Aorta (tissue), 5 donors: Measurements from ENCODE around the gene SIPA1L3. TPM values are rescaled to one million over a fixed set of nuclear protein-coding genes. Genes with fewer than 3 reads are reported as not detected.
A peak's percentile ranks its signal among the peaks of the same experiment; 100 is the strongest.

Experiments
- ATAC-seq: fragments of 200-7000 bp; cut with Tn5 transposase; one replicate; pipeline ENCODE4 v1.9.1; 2022; ENCODE audit warnings: moderate library complexity; ENCODE audit not compliant: low FRiP score
- DNase-seq, 2 donors: peaks; one replicate each; pipeline ENCODE4 v3.0.0-alpha.2; 2020
- H3K27ac ChIP-seq, 2 donors: one replicate each; pipeline ENCODE4 v1.5.1; 2013; ENCODE audit warnings: low read length in 2 of 2, mild to moderate bottlenecking in 2 of 2, moderate library complexity in 2 of 2, control low read depth in 1 of 2, inconsistent platforms in 1 of 2, low read depth in 1 of 2
- H3K27me3 ChIP-seq, 2 donors: one replicate each; pipeline ENCODE4 v1.6.1; 2013; ENCODE audit warnings: control low read depth in 1 of 2, low read length in 1 of 2, mild to moderate bottlenecking in 1 of 2, moderate library complexity in 1 of 2; ENCODE audit not compliant: insufficient read depth in 2 of 2, control insufficient read depth in 1 of 2
- H3K36me3 ChIP-seq, 2 donors: one replicate each; pipeline ENCODE4 v1.6.1; 2013; ENCODE audit warnings: control low read depth in 1 of 2, low read length in 1 of 2, mild to moderate bottlenecking in 1 of 2; ENCODE audit not compliant: insufficient read depth in 2 of 2, control insufficient read depth in 1 of 2
- H3K4me1 ChIP-seq, 2 donors: one replicate each; pipeline ENCODE4 v1.6.1; 2013; ENCODE audit warnings: low read length in 2 of 2, control low read depth in 1 of 2, mild to moderate bottlenecking in 1 of 2, moderate library complexity in 1 of 2; ENCODE audit not compliant: insufficient read depth in 2 of 2, control insufficient read depth in 1 of 2
- H3K4me3 ChIP-seq, 2 donors: one replicate each; pipeline ENCODE4 v1.5.1; 2013; ENCODE audit warnings: low read length in 2 of 2, control low read depth in 1 of 2, mild to moderate bottlenecking in 1 of 2
- H3K9me3 ChIP-seq: one replicate; pipeline ENCODE4 v1.6.1; 2013; ENCODE audit warnings: mild to moderate bottlenecking, low read length; ENCODE audit not compliant: control insufficient read depth
- WGBS, 2 donors: extraction: QIAGEN DNeasy Blood & Tissue Kit; methylation state at CpG; one replicate each; pipeline ENCODE4 v1.1.7; 2013; 5-methylcytosine and 5-hydroxymethylcytosine counted together
- intact Hi-C, 2 donors: fragments of 100-400 bp; cut with DNase I; formaldehyde crosslinking; loops; one replicate each; pipeline versions ENCODE4 v1.14.2 to v1.15.0; 2022
- polyA plus RNA-seq, 2 donors: library from polyadenylated mRNA; stranded (reverse); fragments of 200-250 nt; gene quantifications; one replicate each; pipeline ENCODE4 v1.2.3, GENCODE V29; 2013
- total RNA-seq, 2 donors: library from RNA; stranded (reverse); fragmentation: NEBNext Ultra II Directional; extraction: Animal tissue kit (Norgen Biotek cat#: 25700); gene quantifications; one replicate each; pipeline ENCODE4 v1.2.1, GENCODE V29; 2021
- donor health status: healthy with polysubstance abuse.
- donor health status: Bipolar disorder and iron deficiency.
- donor health status: DM: no; HTN: no; CAD: no.
- donor health status: DM: no; HTN: no; CAD: no.
- donor health status: DM: yes; HTN: yes; CAD: no.

The SIPA1L3 gene
- total and polyA plus RNA-seq, 4 donors: 1.3 to 20.9 (median 11.2) TPM

DNA sequence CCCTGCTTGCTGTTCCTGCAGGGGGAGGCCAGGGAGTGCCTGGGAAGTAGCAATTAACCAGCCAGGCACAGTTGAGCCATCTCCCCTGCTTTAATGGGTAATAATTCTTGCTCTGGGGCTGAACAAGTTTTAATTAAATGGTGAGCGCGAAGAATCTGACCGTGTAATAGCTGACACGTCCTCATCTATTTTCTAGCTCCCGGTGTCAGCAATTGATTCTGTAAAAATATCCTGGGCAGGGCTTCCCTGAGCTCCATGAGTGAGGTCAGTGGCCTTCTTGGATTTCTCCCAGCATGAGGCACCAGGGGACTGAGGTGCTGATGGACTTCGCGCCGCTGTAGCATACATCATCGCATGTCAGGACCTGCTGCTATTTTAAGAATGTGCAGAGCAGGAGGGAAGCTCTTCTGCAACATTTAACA, 26.9 kb downstream of the SIPA1L3 start:
- 37 to 42% methylated on average over 9 of the region's 9 CpGs for WGBS, 2 donors
- no peak overlapping the region for H3K27ac ChIP-seq
- H3K36me3 ChIP-seq: no peaks in the 10 kb centered on the region
- intact Hi-C loops: no loop called here
- no peaks in the 10 kb centered on the region for H3K9me3 ChIP-seq
- no peak overlapping the region for H3K4me3 ChIP-seq
- no peaks in the 10 kb centered on the region for H3K27me3 ChIP-seq
- DNase-seq: no peak
- H3K4me1 ChIP-seq: no peaks in the 10 kb centered on the region
- no peak for ATAC-seq

DNA sequence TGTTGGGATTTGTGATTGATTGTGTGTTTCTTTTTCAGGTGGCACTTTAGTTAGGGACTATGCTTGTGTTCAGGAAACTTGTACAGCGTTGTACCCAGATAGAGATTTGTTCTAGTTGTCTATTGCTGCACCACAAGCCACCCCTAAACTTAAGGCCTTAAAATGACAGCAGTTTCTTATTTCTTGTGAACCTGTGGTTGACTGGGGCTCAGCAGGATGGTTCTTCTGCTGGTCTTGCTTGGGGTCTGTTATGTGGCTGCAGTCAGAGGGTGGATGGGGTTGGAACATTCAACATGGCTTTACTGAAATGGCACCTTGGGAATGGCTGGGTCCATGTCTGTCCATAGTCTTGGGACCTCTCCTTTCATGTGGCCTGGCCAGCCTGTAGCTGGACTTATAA, 28.3 kb downstream of the SIPA1L3 start:
- Histone ChIP-seq H3K4me3 (no peak overlapping the region), H3K27ac (no peak overlapping the region), H3K9me3 (no peaks in the 10 kb centered on the region), H3K27me3 (no peaks in the 10 kb centered on the region), H3K36me3 (no peaks in the 10 kb centered on the region), H3K4me1 (no peaks in the 10 kb centered on the region)
- intact Hi-C loops: no loop called here
- 95 to 100% methylated on average over 1 of the region's 1 CpG for WGBS, 2 donors
- no peak for ATAC-seq
- no peak for DNase-seq

DNA sequence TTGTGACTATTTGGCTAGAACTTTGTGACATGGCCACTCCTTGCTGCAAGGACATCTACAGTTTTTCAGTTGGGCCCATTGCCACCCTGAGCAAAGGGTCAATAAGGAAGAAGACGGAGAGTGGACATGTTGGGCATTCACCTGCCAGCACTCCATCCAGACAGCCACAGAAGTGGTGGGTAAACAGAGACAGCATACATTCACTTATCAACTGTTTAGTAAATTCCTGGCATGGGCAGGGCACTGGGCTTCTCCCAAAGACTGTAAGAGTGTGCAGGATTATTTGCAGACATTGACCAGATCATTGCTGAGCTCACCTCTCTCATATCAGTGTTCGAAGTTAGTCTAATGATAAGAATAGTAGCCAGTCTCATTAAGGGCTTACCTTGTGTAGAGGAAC, 29.2 kb downstream of the SIPA1L3 start:
- WGBS, 2 donors: 91 to 93% methylated on average over 2 of the region's 2 CpGs
- Histone ChIP-seq H3K27ac (no peak overlapping the region), H3K4me1 (no peaks in the 10 kb centered on the region), H3K4me3 (no peak overlapping the region), H3K9me3 (no peaks in the 10 kb centered on the region), H3K36me3 (no peaks in the 10 kb centered on the region), H3K27me3 (no peaks in the 10 kb centered on the region)
- intact Hi-C loops: no loop called here
- ATAC-seq: no peak
- DNase-seq: no peak

DNA sequence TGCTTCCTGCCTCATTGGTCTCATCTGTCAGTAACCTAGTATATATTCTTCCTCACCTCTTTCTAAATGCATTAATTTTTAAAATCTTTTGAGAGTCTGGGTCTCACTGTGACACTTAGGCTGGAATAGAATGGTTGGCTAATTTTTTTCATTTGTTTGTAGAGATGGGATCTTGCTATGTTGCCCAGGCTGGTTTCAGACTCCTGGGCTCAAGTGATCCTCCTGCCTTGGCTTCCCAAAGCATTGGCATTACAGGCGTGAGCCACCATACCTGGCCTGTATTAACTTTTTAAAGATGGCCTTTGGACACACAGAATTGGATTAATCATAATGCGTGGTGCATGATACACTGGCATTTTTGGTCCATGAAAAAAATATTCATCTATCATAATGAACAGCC, 29.9 kb downstream of the SIPA1L3 start:
- DNase-seq (no peak), ATAC-seq (no peak)
- WGBS, 2 donors: 99 to 100% methylated on average over 2 of the region's 2 CpGs
- Histone ChIP-seq H3K9me3 (no peaks in the 10 kb centered on the region), H3K4me1 (no peaks in the 10 kb centered on the region), H3K27ac (no peak overlapping the region), H3K4me3 (no peak overlapping the region), H3K36me3 (no peaks in the 10 kb centered on the region), H3K27me3 (no peaks in the 10 kb centered on the region)
- intact Hi-C loops: no loop called here

DNA sequence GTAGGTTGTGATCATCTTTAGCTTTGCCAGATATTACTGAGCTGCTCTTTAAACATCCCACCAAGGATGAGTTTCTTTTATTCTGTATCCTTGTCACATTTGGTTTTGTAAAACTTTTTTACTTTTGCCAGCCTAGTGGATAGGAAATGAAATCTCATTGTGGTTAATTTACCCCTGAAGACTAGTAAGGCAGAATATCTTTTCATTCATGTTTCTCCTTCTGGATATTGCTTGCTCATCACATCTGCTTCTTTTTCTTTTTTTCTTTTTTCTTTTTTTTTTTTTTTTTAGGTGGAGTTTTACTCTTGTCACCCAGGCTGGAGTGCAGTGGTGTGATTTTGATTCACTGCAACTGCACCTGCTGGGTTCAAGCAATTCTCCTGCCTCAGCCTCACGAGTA, 31.3 kb downstream of the SIPA1L3 start:
- intact Hi-C loops: no loop called here
- Histone ChIP-seq H3K4me3 (no peak overlapping the region), H3K36me3 (no peaks in the 10 kb centered on the region), H3K9me3 (no peaks in the 10 kb centered on the region), H3K27ac (no peak overlapping the region), H3K27me3 (no peaks in the 10 kb centered on the region), H3K4me1 (no peaks in the 10 kb centered on the region)
- no peak for DNase-seq
- WGBS, 2 donors: 94 to 100% methylated on average over 1 of the region's 1 CpG
- ATAC-seq: no peak

DNA sequence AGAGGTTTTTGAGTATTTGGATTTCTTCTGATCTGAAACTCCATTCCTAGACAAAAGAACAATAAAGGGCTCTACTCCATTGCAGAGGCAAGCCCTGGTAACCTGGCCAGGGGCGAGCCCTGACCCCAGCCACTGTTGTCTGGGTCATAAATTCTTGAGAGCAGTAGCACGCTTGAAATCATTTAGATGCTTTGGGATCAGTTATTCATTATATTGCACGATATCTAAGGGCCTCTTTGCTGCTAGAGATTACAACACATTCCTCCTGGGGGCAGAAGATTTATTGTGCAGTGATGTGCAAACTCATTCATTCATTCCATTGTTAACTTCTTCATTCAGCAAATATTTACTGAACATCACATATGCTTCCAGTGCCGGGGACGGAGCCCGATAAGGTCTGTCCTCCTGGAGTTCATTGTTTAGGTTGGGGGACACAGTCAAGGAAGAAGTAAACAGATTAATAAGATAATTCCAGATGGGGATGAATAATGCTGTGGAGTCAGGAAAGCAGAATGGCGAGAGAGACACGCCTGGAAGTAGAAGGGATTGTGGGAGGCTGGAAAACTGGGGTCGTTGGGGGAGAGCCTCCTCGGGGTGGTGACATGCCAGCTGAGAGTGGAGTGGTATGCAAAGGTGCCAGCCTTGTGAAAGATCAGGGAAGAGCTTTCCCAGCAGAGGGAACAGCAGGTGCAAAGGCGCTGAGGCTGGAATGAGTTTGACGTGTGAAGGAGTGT, 34.9 kb downstream of the SIPA1L3 start:
- intact Hi-C loops: no loop called here
- WGBS, 2 donors: 88 to 91% methylated on average over 12 of the region's 12 CpGs
- Histone ChIP-seq H3K4me3 (no peak overlapping the region), H3K9me3 (no peaks in the 10 kb centered on the region), H3K27me3 (no peaks in the 10 kb centered on the region), H3K27ac (no peak overlapping the region), H3K4me1 (no peaks in the 10 kb centered on the region), H3K36me3 (no peaks in the 10 kb centered on the region)
- DNase-seq (no peak), ATAC-seq (no peak)

DNA sequence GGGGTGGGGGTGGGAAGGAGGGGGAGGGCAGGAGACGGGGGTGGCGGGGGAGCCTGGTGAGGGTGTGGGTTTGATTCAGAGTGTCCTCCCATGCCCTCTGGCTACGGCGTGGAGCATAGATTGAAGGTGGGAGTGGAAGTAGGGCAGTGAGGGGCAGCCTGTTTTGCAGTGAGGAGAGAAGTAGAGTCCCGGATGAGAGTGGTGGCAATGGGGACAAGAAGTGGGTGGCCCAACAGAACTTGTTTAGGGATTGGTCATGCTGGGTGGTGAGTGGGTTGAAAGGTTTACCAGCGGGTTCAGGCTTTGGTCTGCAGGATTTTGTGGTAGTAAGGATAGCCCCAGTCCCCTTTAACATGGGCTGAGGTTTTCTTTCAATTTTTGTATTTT, 35.5 kb downstream of the SIPA1L3 start:
- peak in 1 of 2 donors; percentile 20 for DNase-seq
- no peaks in the 10 kb centered on the region for H3K9me3 ChIP-seq
- no peak for ATAC-seq
- no peaks in the 10 kb centered on the region for H3K36me3 ChIP-seq
- no peak overlapping the region for H3K4me3 ChIP-seq
- H3K27ac ChIP-seq: no peak overlapping the region
- intact Hi-C loops: no loop called here
- 89 to 90% methylated on average over 6 of the region's 6 CpGs for WGBS, 2 donors
- no peaks in the 10 kb centered on the region for H3K4me1 ChIP-seq
- no peaks in the 10 kb centered on the region for H3K27me3 ChIP-seq

DNA sequence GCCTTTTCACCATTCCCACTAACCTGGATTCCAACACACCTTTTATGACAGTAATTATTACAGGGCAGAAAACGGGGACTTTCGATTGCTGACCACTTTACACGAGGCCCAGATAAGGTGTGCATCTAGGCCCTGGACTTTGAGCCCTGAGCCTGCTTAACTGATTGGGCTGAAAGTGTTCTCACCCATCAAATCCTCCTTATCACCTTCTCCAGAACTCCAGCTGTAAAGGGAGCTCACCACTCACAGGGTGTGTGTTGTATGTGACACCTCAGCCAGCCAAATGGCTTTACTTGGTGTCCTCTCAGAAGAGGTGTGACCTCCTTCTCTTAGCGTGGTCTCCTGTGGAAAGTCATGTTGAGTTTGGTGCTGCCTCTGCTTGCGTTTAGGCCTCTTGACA, 36.5 kb downstream of the SIPA1L3 start:
- intact Hi-C loops: no loop called here
- H3K4me1 ChIP-seq: no peaks in the 10 kb centered on the region
- DNase-seq (no peak), ATAC-seq (no peak)
- no peaks in the 10 kb centered on the region for H3K27me3 ChIP-seq
- no peaks in the 10 kb centered on the region for H3K36me3 ChIP-seq
- H3K27ac ChIP-seq: no peak overlapping the region
- WGBS, 2 donors: 87 to 90% methylated on average over 5 of the region's 5 CpGs
- no peak overlapping the region for H3K4me3 ChIP-seq
- H3K9me3 ChIP-seq: no peaks in the 10 kb centered on the region

DNA sequence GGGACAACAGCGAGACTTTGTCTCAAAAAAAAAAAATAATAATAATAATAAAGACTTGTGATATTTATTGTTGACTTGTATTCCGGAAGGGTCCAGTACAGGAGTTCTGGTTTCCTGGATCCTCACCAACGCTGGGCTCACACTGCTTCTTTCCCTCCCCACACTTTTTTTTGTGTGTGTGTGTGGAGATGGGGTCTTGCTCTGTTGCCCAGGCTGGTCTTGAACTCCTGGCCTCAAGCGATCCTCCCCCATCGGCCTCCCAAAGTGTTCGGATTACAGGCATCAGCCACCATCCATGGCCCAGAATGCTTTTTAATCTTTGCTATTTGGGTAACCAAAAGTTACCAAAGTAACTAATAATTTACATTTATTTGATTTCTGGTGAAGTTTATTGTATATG, 39.1 kb downstream of the SIPA1L3 start:
- no peak for ATAC-seq
- Histone ChIP-seq H3K4me3 (no peak overlapping the region), H3K27me3 (no peaks in the 10 kb centered on the region), H3K27ac (no peak overlapping the region), H3K36me3 (no peaks in the 10 kb centered on the region), H3K9me3 (no peaks in the 10 kb centered on the region), H3K4me1 (no peaks in the 10 kb centered on the region)
- WGBS, 2 donors: 97 to 98% methylated on average over 6 of the region's 6 CpGs
- intact Hi-C loops: no loop called here
- no peak for DNase-seq
